Activated CD4-positive, CD25-positive, alpha-beta regulatory T cell (primary cell): ENCODE data around the gene FTO.

Experiments used
- DNase-seq, 4 experiments: peaks; one replicate each; lab custom pipeline; 2025; lab: John Stamatoyannopoulos, UW

FTO gene

GRCh38 chr16:53936529-53936928 lies 232.6 kb downstream of the FTO start:
- no peak for DNase-seq

GRCh38 chr16:53937161-53937880 lies 233.4 kb downstream of the FTO start:
- no peak for DNase-seq

- no peak for DNase-seq
These were observed 240.1 kb downstream of the FTO start for GRCh38 chr16:53944025-53944424.

GRCh38 chr16:53945996-53946395 lies 242.0 kb downstream of the FTO start:
- no peak for DNase-seq

DNA sequence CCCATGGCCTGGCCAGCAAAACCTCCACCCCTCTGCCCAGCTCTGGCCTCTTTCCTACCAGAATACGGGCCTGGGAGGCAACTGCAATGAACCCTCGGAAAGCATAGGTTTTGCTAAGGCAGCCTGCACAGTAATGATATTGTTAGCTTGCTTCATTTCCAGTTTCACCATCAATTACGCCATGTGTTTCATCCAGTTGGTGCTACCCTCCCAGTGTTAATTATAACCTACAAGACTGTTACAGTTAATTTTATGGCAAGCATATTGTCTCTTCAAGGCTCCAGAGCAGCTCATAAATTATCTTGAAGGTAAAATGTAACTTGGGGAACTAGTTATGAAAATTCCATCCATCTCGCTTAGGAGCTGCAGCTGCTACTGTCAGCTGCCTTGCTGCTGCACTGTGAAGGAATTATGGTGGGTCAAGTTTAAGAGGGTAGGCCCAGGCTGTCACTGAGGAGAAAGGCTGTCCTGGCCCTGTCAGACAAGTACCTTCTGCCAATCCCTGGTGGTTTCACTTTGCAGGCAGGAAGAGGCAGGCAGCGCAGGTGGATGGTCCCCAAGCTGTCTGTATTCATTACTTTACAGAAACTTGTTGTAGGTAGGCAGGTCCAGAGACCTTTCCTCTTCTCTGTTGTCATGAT lies 242.9 kb downstream of the FTO start:
- no peak for DNase-seq

DNA sequence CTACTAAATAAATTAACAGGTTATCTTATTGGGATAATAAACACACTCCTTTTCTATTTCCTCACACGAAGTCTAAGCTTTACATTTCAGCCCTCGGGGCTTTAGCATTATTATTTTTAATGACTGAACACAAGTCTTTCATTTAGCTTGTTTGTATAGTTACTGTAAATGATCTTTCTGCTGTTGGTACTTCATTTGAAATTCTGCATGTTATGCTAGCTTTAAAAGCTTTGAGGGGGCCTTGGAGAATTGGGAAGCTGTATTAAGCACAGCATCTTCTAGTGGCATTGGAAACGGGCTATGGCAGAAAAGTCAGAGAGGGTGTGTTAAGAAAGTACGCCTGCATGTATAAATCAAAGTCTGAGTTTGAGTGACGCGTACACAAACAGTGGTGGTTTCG lies 243.7 kb downstream of the FTO start:
- DNase-seq = no peak

- no peak for DNase-seq
These were observed 244.4 kb downstream of the FTO start for GRCh38 chr16:53948326-53948725.

- DNase-seq = no peak
These were observed 244.9 kb downstream of the FTO start for GRCh38 chr16:53948734-53949430.

GRCh38 chr16:53949715-53950410 lies 245.9 kb downstream of the FTO start:
- DNase-seq = no peak

- DNase-seq = no peak
These were observed 246.7 kb downstream of the FTO start for GRCh38 chr16:53950677-53951076.

- no peak for DNase-seq
These were observed 248.6 kb downstream of the FTO start for GRCh38 chr16:53952215-53953208.

- no peak for DNase-seq
These were observed 249.4 kb downstream of the FTO start for GRCh38 chr16:53953336-53953735.

GRCh38 chr16:53955221-53955875 lies 251.4 kb downstream of the FTO start:
- DNase-seq = no peak

DNA sequence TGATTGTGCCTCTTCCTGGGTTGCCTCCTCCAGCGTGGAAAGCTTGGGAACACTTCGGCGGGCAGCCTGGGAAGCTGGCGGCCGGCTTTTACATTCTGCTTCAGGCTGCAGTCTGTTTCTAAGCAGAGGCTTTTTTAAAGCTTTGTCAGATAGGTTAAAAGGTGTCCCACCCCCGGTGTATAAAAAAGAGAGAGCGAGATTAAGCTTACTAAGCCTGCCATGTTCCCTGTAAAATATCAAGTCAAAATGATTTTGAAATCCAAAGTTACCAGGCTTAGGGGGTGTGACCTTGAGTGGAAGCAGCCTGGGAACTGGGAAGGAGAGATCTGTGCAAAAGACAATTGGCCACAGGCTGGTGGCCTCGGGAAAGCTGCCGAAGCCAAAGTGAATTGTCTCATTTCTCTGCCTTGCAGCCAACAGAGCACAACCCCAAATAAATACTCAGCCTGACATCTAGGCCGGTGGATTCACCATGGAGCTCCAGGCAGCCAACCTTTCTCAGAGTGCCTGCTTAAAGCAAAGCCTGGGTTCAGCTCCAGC lies 254.5 kb downstream of the FTO start:
- DNase-seq = no peak

DNA sequence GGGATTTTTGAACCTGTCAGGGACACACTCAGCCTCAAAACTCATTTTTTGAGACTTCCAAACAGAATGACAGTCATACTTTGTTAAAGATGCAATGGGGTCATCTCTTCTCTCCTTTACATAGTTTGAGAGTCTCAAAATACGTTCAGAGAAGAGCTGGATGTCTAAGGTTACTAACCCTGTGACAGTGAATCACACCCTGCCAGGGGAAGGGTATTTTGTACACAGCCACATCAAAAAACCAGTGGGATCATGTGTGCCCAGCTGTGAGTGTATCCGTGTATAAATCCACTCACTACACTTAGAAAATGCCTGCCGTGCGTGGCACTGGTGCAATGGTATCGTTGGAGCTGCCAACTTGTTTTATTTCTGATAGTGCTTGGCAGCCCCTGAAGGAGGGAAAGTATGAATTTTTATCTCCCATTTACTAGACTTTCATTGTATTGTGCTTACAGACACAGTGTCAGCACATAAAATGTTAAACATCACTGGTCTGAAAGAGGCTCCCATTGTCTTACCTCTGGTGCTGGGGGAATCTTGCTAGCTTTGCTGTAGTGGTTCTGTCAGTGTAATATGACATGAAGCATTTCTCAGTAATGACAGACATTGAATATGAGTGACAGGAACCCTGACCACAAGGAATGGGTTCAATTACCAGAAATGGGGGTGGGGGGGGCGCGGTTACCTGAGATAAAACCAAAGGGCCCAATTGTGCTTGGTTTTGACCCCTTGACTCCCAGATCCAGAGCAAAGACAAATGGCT lies 256.3 kb downstream of the FTO start:
- DNase-seq = no peak

DNA sequence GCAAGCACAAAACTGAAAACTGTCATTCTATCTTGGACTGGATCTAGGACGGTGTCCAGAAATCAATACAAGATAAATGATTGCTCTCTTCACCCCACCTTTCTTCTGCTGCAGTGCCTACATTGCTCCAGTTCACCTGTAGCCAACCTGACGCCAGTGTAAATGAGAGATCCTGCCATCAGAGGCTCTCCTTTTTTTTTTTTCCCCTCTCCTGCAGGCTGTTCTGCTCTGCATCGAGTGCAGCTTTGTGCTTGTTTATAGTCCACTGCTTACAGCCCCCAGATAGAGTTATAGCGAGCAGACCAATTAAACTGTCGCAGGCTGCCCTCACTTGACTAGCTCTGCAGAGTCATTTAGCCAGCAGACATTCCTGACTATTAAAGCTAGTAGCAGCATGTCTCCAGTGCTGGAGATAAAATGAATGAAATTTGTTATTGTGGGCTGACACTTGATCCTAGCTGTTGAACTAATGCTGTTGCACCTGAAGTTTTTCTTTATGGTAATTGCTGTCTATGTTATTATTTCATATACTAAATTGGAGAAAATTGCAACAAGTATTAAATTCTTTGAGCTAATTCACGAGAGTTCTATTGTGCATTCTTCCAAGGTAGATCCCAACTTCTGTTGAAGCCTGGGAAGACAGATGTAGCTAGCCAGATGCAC lies 257.1 kb downstream of the FTO start:
- no peak for DNase-seq

DNA sequence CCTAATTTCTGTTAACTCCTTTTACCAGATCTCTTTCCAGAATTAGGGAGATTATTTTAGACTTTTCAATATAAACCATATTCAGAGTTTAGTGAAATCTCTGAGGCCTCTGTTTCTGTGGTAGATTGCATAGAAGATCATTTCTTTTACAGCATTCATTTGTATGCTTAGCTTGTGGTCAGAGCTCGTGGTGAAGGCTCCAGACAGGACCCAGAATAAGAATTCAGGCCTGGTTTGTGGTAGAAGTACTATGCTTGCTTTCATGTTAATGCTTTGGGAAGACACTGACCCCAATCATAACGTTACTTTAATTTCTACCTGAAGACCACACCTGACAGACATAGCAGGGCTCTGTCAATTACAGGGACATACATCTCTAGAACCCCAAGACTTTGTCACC lies 258.1 kb downstream of the FTO start:
- DNase-seq = no peak

GRCh38 chr16:53964145-53964790 lies 260.3 kb downstream of the FTO start:
- DNase-seq = no peak
